GM12878 (cell line): ENCODE measurements around the gene TAF6.

Experiments
- EP300 ChIP-seq, 2 experiments: fragments of 150-350 bp in 1 of 2; IDR thresholded peaks; 2 replicates each; pipeline ENCODE4 v1.6.1; 2011 to 2012; ENCODE audit warnings: low read depth in 2 of 2, low read length in 2 of 2, borderline replicate concordance in 1 of 2, improper control_type of control experiment in 1 of 2, inconsistent platforms in 1 of 2; ENCODE audit not compliant: control insufficient read depth in 1 of 2
- PAX8 ChIP-seq: fragments of 450-650 bp; IDR thresholded peaks from 2 replicates; pipeline ENCODE4 v1.6.1; 2017; ENCODE audit warnings: mild to moderate bottlenecking, moderate library complexity
- POLR2A ChIP-seq: IDR thresholded peaks from 2 replicates; pipeline ENCODE4 v1.6.1; 2011; ENCODE audit warnings: low read depth, mild to moderate bottlenecking, low read length
- POLR2AphosphoS5 ChIP-seq: IDR thresholded peaks from 2 replicates; pipeline ENCODE4 v1.6.1; 2011; ENCODE audit warnings: mild to moderate bottlenecking, low read length, inconsistent platforms
- SP1 ChIP-seq: IDR thresholded peaks from one replicate; pipeline ENCODE4 v1.6.1; 2011; ENCODE audit warnings: low read depth, low read length
- SRF ChIP-seq, 2 experiments: IDR thresholded peaks; 2 replicates each; pipeline ENCODE4 v1.6.1; 2011; ENCODE audit warnings: low read depth in 2 of 2, low read length in 2 of 2, mild to moderate bottlenecking in 1 of 2, moderate library complexity in 1 of 2
- TF ChIP-seq, protein P1 (sequence below): fragments of 450-650 bp; IDR thresholded peaks from 2 replicates; pipeline ENCODE4 v1.6.1; 2016; ENCODE audit warnings: mild to moderate bottlenecking
- TF ChIP-seq, protein P2 (sequence below): IDR thresholded peaks from 2 replicates; pipeline ENCODE4 v1.6.1; 2012; ENCODE audit warnings: low read depth, low read length, improper control_type of control experiment

DNA sequence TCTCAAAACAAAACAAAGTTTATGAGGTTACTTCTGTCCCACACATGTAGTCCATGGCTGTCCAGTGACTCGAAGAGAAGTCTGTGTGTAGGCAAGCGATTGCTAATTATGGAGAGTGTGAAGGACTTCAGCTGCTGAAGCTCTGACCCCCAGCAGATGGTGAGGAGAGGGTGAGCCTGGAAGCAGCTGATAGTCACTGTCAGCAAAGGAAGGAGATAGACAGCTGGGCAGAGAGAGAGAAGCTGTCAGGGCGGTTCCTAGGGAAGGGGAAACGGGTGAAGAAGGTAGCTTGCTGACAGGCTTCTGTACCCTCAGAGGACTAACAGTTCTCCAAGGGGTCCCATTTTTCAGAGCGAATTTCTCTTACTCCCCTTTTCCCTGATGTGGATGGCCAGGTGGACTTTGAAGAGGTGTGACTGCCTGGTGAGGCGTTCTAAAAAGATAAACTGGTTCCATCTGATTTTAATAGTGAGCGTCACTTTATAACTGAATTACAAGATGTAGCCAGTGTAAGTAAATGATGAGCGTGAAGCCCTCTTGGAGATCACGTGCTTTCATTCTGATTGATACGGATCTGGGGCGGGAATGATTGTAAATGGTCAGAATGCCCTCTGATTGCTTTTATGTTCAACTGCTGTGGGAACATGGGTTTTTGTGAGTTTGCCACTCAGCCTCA is 57.5 kb downstream of the TAF6 start:
- TF ChIP-seq, protein P1, sequence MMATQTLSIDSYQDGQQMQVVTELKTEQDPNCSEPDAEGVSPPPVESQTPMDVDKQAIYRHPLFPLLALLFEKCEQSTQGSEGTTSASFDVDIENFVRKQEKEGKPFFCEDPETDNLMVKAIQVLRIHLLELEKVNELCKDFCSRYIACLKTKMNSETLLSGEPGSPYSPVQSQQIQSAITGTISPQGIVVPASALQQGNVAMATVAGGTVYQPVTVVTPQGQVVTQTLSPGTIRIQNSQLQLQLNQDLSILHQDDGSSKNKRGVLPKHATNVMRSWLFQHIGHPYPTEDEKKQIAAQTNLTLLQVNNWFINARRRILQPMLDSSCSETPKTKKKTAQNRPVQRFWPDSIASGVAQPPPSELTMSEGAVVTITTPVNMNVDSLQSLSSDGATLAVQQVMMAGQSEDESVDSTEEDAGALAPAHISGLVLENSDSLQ: no peak
- TF ChIP-seq EP300 (IDR thresholded peaks at IDR 0.05; ENCODE audit: borderline replicate concordance in 1 of 2, control insufficient read depth in 1 of 2, low read depth in 2 of 2, low read length in 2 of 2): no peak
- TF ChIP-seq POLR2AphosphoS5: no peak
- TF ChIP-seq, protein P2, sequence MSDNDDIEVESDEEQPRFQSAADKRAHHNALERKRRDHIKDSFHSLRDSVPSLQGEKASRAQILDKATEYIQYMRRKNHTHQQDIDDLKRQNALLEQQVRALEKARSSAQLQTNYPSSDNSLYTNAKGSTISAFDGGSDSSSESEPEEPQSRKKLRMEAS: no peak
- TF ChIP-seq PAX8: no peak
- no peak for TF ChIP-seq SP1
- no peak for TF ChIP-seq SRF (IDR thresholded peaks at IDR 0.05; ENCODE audit: low read depth in 2 of 2, low read length in 2 of 2)
- TF ChIP-seq POLR2A: no peak
